MM.1S (cell line): ENCODE data around the gene PGLYRP1.

Source experiments
- CTCF ChIP-seq: fragments of 300-600 bp; sonication (generic); IDR thresholded peaks from 2 replicates; pipeline ENCODE4 v1.5.1; 2016; ENCODE audit warnings: antibody characterized with exemption, low read length, mixed read lengths
- EZH2 ChIP-seq: fragments of 300-600 bp; sonication (generic); optimal IDR thresholded peaks from 2 replicates; pipeline ENCODE3; 2017; ENCODE audit warnings: low read depth, mild to moderate bottlenecking, antibody characterized with exemption, low read length, mixed read lengths

- TF ChIP-seq CTCF (no peak), EZH2 (no peak)
Observed at GRCh38 chr19:46017874-46018675, 4.8 kb downstream of the PGLYRP1 start.
